Measurements from ENCODE around the gene ANXA6.

GRCh38 chr5:151122828-151123227 lies 34.8 kb downstream of the ANXA6 start:
- TF ChIP-seq CTCF (tag by site-specific recombination; IDR thresholded peaks at IDR 0.05) (no peak), PRDM10 (tag by site-specific recombination; IDR thresholded peaks at IDR 0.05) (no peak), ZNF324 (tag by site-specific recombination; IDR thresholded peaks at IDR 0.05) (no peak), ZNF416 (tag by site-specific recombination; IDR thresholded peaks at IDR 0.05) (no peak), YY1 (tag by site-specific recombination; IDR thresholded peaks at IDR 0.05) (no peak), ZNF501 (tag by site-specific recombination; IDR thresholded peaks at IDR 0.05) (no peak), ATF2 (tag by site-specific recombination; IDR thresholded peaks at IDR 0.05; ENCODE audit: low read depth) (no peak), ZNF660 (tag by site-specific recombination; IDR thresholded peaks at IDR 0.05) (no peak), PRDM4 (tag by site-specific recombination; IDR thresholded peaks at IDR 0.05) (no peak)

Data from HEK293 (cell line).